Femur (tissue), 1 donor: ENCODE measurements around the gene PDCD2L.

Experiments used
- DNase-seq: peaks from one replicate; pipeline ENCODE4 v3.0.0-alpha.2; 2017

The PDCD2L gene

GRCh38 chr19:34474233-34474989 is 70.2 kb downstream of the PDCD2L start:
- no peak for DNase-seq

GRCh38 chr19:34475026-34475974 is 71.1 kb downstream of the PDCD2L start:
- no peak for DNase-seq
